OCI-LY7 (cell line): Measurements from ENCODE around the gene TGM6. TPM values are rescaled to one million over a fixed set of nuclear protein-coding genes. Genes with fewer than 3 reads are reported as not detected.

ENCODE experiments used
- BruUV-seq: library from RNA; stranded (reverse); fragments of 400-500 nt; replicated peaks from 2 replicates; lab custom pipeline; 2021; lab: Mats Ljungman, UMichigan
- CTCF ChIA-PET: fragments of 300-600 bp; sonication (Branson Sonifier 250); formaldehyde crosslinking; loops from one replicate; lab custom pipeline; 2022; ENCODE audit warnings: antibody characterized with exemption; ENCODE audit not compliant: unreplicated experiment; lab: Charles Lee
- POLR2A ChIA-PET: fragments of 300-600 bp; sonication (Branson Sonifier 250); formaldehyde crosslinking; loops from one replicate; lab custom pipeline; 2022; ENCODE audit warnings: antibody characterized with exemption; lab: Charles Lee
- DNase-seq: peaks from one replicate; pipeline ENCODE4 v3.0.0-alpha.2; 2015; ENCODE audit warnings: low spot score
- H2AFZ ChIP-seq: fragments of 200-600 bp; sonication (generic), shearing (Covaris generic); 2 replicates; pipeline ENCODE4 v1.6.1; 2014; ENCODE audit warnings: mild to moderate bottlenecking, antibody characterized with exemption, low read length, moderate library complexity
- H3K27ac ChIP-seq: fragments of 200-600 bp; sonication (generic); 2 replicates; pipeline ENCODE4 v1.5.1; 2014; ENCODE audit warnings: mixed run types, low read depth, mild to moderate bottlenecking, moderate library complexity, low read length, inconsistent platforms; ENCODE audit not compliant: poor library complexity, severe bottlenecking
- H3K36me3 ChIP-seq: fragments of 200-600 bp; sonication (generic); 2 replicates; pipeline ENCODE4 v1.6.1; 2014; ENCODE audit warnings: mild to moderate bottlenecking, antibody characterized with exemption, low read length, moderate library complexity, mixed read lengths; ENCODE audit not compliant: insufficient read depth
- H3K4me1 ChIP-seq: fragments of 200-600 bp; sonication (generic); 2 replicates; pipeline ENCODE4 v1.5.1; 2014; ENCODE audit warnings: mild to moderate bottlenecking, low read length; ENCODE audit not compliant: insufficient read depth, poor library complexity, severe bottlenecking
- H3K4me2 ChIP-seq: fragments of 200-600 bp; sonication (generic); 2 replicates; pipeline ENCODE4 v1.6.1; 2014; ENCODE audit warnings: mild to moderate bottlenecking, low read length
- H3K4me3 ChIP-seq: fragments of 200-600 bp; sonication (generic); 2 replicates; pipeline ENCODE4 v1.5.1; 2014; ENCODE audit warnings: mild to moderate bottlenecking, low read depth, low read length; ENCODE audit not compliant: poor library complexity, severe bottlenecking
- H3K79me2 ChIP-seq: fragments of 200-600 bp; sonication (generic); 2 replicates; pipeline ENCODE4 v1.6.1; 2016; ENCODE audit warnings: low read depth, mild to moderate bottlenecking, low read length, moderate library complexity, mixed read lengths; ENCODE audit not compliant: insufficient read depth
- H3K9me2 ChIP-seq: fragments of 200-600 bp; sonication (generic); 2 replicates; pipeline ENCODE4 v1.6.1; 2016; ENCODE audit warnings: mild to moderate bottlenecking, low read length, mixed read lengths; ENCODE audit not compliant: insufficient read depth
- H3K9me3 ChIP-seq: fragments of 200-600 bp; sonication (generic); 2 replicates; pipeline ENCODE4 v1.6.1; 2014; ENCODE audit warnings: mild to moderate bottlenecking, mixed run types, low read length, mixed read lengths
- H4K20me1 ChIP-seq: fragments of 200-600 bp; sonication (generic); 2 replicates; pipeline ENCODE4 v1.6.1; 2014; ENCODE audit warnings: mild to moderate bottlenecking, antibody characterized with exemption, low read length, moderate library complexity, mixed read lengths; ENCODE audit not compliant: insufficient read depth
- EZH2phosphoT487 ChIP-seq: fragments of 200-600 bp; sonication (generic); IDR thresholded peaks from 2 replicates; pipeline ENCODE4 v1.6.1; 2018; ENCODE audit warnings: low read depth, borderline replicate concordance, mild to moderate bottlenecking, mixed run types, antibody characterized with exemption, low read length, moderate library complexity, mixed read lengths
- intact Hi-C: fragments of 100-400 bp; cut with micrococcal nuclease; formaldehyde crosslinking; loops from one replicate; pipeline ENCODE4 v1.10.0; 2022; ENCODE audit not compliant: unreplicated experiment
- total RNA-seq, 2 experiments: library from RNA; depleted of rRNA in 1 of 2; stranded (reverse); fragments of >200 nt in 1 of 2; shearing (Covaris generic) in 1 of 2; gene quantifications; 2 replicates each; pipeline ENCODE4 v1.2.3, GENCODE V29; 2014 to 2022
- TF ChIP-seq, protein P1 (sequence below): fragments of 200-600 bp; sonication (generic); conservative IDR thresholded peaks from 2 replicates; pipeline ENCODE4 v1.5.1; 2014; ENCODE audit warnings: mild to moderate bottlenecking, antibody characterized with exemption, low read length, moderate library complexity, mixed read lengths

The TGM6 gene
- total RNA-seq, 2 experiments from 2014 or later = not detected

DNA sequence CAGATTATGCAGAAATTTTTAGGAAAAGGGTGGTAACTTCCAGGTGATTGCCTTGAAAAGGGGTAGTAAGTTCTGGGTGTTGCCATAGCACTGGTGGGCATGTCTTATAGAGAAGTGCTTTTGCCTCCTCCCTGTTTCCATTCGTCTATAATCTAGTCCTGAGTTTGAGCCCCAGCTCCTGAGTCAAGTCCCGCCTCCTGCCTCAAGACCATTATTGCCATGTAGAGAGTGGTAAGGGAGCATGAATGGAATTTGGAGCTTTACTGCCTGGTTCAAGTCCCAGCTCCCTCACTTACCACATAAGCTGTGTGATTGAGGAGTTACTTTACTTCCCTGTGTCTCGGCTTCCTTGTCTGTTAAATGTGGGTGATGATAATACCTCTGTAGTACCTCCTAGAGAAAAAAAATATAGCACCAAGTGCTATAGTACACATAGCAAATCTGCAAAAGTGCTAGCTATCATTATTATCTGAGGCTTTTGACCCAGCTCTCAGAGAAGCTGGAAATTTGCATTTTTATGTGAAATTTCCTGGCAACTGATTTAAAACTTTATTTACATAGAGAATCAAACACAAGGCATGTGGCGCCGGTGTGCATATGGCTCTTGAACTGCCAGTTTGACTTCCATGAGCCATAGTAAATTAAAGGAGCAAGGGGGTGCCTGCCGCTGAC lies 36.0 kb downstream of the TGM6 start:
- H3K9me3 ChIP-seq = no peaks in the 10 kb centered on the region
- H2AFZ ChIP-seq = no peak overlapping the region
- BruUV-seq = no TSS peak
- no peak overlapping the region for H3K4me3 ChIP-seq
- POLR2A ChIA-PET = no interaction called here
- no peak overlapping the region for H3K4me2 ChIP-seq
- H4K20me1 ChIP-seq = no peaks in the 10 kb centered on the region
- CTCF ChIA-PET = interaction anchor here (0.6 kb wide), 1 partner anchor 30 kb away, joined by 3 read pairs; no protein-coding TSS in a partner anchor
- no peak for DNase-seq
- H3K4me1 ChIP-seq = no peaks in the 10 kb centered on the region
- no peaks in the 10 kb centered on the region for H3K79me2 ChIP-seq
- TF ChIP-seq EZH2phosphoT487 = no peak
- TF ChIP-seq, protein P1, sequence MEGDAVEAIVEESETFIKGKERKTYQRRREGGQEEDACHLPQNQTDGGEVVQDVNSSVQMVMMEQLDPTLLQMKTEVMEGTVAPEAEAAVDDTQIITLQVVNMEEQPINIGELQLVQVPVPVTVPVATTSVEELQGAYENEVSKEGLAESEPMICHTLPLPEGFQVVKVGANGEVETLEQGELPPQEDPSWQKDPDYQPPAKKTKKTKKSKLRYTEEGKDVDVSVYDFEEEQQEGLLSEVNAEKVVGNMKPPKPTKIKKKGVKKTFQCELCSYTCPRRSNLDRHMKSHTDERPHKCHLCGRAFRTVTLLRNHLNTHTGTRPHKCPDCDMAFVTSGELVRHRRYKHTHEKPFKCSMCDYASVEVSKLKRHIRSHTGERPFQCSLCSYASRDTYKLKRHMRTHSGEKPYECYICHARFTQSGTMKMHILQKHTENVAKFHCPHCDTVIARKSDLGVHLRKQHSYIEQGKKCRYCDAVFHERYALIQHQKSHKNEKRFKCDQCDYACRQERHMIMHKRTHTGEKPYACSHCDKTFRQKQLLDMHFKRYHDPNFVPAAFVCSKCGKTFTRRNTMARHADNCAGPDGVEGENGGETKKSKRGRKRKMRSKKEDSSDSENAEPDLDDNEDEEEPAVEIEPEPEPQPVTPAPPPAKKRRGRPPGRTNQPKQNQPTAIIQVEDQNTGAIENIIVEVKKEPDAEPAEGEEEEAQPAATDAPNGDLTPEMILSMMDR = no peak
- H3K36me3 ChIP-seq = no peaks in the 10 kb centered on the region
- intact Hi-C loops = no loop called here
- no peak overlapping the region for H3K27ac ChIP-seq
- H3K9me2 ChIP-seq = no peaks in the 10 kb centered on the region

GRCh38 chr20:2417213-2417541 lies 36.5 kb downstream of the TGM6 start:
- Histone ChIP-seq H3K9me3 (no peaks in the 10 kb centered on the region), H3K4me2 (no peak overlapping the region), H4K20me1 (no peaks in the 10 kb centered on the region), H3K27ac (no peak overlapping the region), H3K36me3 (no peaks in the 10 kb centered on the region), H3K4me3 (no peak overlapping the region), H2AFZ (no peak overlapping the region), H3K9me2 (no peaks in the 10 kb centered on the region), H3K79me2 (no peaks in the 10 kb centered on the region), H3K4me1 (no peaks in the 10 kb centered on the region)
- ChIA-PET POLR2A (no interaction called here), CTCF (no interaction called here)
- intact Hi-C loops = no loop called here
- BruUV-seq = no TSS peak
- DNase-seq = no peak
- no peak for TF ChIP-seq EZH2phosphoT487
- TF ChIP-seq, protein P1 = no peak

DNA sequence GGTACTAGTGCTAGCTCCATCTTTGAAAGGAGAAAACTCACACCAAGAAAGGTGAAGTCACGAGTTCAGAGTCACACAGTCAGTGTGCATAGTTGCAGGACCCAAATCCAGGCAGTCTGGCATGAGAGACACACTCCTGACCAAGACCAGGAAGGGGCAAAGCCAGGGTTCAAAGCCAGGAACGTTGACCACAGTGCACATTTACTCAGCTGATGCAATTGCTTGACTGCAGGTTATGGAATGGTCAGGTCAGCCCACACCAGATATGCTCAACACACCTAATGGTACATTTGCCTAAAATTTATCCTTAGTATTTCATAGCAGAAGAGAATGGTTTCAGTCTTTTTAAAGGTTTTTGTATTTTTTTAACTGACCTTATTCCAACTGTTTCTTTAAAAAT lies 37.7 kb downstream of the TGM6 start:
- Histone ChIP-seq H3K4me2 (no peak overlapping the region), H3K9me3 (no peaks in the 10 kb centered on the region), H4K20me1 (no peaks in the 10 kb centered on the region), H3K4me3 (no peak overlapping the region), H3K36me3 (no peaks in the 10 kb centered on the region), H2AFZ (no peak overlapping the region), H3K4me1 (no peaks in the 10 kb centered on the region), H3K79me2 (no peaks in the 10 kb centered on the region), H3K27ac (no peak overlapping the region), H3K9me2 (no peaks in the 10 kb centered on the region)
- intact Hi-C loops = no loop called here
- ChIA-PET CTCF (no interaction called here), POLR2A (no interaction called here)
- TF ChIP-seq, protein P1 = no peak
- no peak for TF ChIP-seq EZH2phosphoT487
- no TSS peak for BruUV-seq
- no peak for DNase-seq
